HG03025 (cell line): ENCODE measurements around the gene POU3F3.

Source experiments
- ATAC-seq: cut with Tn5 transposase; IDR thresholded peaks from one replicate; pipeline ENCODE4 v1.9.1; 2021; ENCODE audit warnings: mild to moderate bottlenecking, moderate library complexity; ENCODE audit not compliant: unreplicated experiment, low FRiP score

The POU3F3 gene

GRCh38 chr2:104846786-104847585, 6.9 kb upstream of the POU3F3 start:
- no peak for ATAC-seq

DNA sequence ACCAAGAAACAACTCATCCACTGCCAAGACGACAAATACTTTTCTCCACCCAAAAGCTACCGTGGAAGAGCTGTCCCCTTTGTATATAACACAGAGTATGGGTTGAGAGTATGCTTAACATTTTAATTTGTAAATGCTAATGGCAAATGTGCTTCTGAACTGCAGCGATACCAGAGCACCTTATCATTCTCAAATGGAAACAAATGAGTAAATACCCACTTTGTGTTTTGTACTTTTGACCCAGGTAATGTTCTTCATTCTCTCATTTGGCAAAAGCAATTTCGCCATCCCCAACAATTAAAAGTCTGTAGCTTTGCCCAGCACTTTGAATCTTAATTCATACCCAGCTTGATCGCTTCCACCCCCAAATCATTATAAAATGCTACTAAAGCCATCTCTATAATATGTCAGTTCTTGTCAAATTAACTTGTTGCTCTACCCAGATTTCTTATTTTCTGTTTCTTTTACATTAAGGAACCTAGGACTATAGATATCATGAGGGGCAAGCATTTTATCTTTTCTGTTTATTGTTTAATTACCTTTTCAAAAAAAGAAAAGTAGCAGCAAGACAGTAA, 6.2 kb upstream of the POU3F3 start:
- ATAC-seq, result no peak

DNA sequence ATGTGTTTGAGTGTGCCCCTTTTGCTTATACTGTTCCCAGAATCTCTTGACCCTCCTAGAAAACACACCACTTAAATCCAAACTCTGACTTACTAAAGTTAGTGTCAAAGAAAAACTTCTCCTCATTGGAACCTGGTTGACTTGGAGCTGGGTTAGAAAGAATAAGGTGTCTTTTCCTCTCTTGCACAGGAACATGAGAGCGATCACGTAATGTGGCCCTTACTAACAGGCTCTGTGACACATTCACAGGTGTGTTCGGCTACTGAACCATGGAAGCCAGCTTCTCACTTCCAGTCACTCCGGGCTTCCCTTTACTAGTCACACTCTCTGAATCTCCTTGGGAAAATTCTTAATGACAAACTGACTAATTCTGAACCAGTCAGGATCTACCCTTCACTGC, 5.4 kb upstream of the POU3F3 start:
- ATAC-seq, result no peak

DNA sequence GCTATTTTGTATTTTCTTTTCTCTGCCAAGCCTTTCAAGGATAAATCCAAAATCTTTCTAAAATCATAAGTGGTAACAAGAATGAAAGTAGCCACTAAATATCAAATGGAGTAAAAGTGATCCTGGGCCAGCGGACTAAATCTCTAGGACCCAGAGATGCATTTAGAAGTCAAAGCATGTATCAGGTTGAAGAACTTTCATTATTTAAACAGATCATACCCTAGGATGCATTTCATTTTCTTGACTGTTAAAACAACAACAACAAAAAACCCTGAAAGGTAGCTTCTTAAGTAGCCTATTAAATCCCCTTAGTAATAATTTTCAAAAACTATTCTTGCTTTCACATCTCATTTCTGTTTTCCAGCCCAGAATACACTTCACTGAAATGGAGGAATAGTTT, 4.8 kb upstream of the POU3F3 start:
- no peak for ATAC-seq

DNA sequence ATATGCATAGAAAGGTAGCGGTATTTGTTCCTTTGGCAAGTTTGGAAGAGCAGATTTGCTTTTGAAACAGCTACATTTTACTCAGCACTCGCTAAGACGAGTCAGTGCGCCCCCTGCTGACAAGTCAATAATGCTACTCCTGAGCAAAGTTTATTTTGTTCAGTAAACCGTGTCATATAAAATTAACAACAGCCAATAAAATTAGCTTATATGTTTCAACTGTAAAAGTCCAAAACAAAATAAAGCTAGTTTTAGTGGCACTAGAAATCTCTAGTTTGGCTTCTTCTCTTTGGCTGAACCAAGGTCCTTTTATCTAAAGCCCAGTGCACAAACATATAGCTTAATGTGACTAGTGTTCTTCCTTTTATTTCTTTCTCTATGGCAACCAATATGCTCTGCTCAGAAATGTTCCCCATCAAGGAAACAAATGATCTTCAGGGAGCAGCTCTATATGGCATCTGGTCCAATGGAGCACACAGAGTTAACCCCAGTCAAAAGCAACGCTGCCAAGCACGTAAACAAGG, 4.2 kb upstream of the POU3F3 start:
- peak; percentile 51 for ATAC-seq

- ATAC-seq, result no peak
Measured at GRCh38 chr2:104850361-104851290, 3.3 kb upstream of the POU3F3 start.

GRCh38 chr2:104851291-104852089, 2.4 kb upstream of the POU3F3 start:
- ATAC-seq, result no peak

DNA sequence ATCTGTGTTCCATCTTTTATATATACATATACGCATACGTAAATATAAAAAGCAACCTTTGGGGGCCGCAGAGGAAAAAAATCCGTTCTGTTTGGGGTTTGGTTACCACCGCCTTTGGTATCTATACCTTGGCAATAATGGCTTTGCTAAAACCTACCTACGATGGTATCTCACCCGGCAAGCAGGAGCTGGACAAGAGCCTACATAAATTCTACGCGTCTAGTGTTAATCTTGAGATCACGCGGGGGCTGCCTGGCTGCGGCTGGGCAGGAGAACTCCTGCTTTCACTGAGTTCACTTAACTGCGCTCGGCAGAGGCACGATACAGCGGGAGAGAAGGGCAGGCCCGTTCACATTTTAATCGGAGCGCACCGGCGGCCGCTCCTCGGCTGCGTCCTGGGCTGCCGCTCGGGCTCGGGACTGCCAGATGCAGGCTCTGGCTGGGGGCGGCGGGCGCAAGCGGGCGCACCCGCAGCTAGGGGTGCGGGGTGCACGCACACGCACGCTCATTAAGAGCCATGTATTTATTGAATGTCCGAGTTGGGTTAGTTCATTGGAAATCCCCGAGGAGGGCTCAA, 1.7 kb upstream of the POU3F3 start:
- no peak for ATAC-seq

GRCh38 chr2:104854498-104855220, 744 bp downstream of the POU3F3 start:
- ATAC-seq, result no peak

DNA sequence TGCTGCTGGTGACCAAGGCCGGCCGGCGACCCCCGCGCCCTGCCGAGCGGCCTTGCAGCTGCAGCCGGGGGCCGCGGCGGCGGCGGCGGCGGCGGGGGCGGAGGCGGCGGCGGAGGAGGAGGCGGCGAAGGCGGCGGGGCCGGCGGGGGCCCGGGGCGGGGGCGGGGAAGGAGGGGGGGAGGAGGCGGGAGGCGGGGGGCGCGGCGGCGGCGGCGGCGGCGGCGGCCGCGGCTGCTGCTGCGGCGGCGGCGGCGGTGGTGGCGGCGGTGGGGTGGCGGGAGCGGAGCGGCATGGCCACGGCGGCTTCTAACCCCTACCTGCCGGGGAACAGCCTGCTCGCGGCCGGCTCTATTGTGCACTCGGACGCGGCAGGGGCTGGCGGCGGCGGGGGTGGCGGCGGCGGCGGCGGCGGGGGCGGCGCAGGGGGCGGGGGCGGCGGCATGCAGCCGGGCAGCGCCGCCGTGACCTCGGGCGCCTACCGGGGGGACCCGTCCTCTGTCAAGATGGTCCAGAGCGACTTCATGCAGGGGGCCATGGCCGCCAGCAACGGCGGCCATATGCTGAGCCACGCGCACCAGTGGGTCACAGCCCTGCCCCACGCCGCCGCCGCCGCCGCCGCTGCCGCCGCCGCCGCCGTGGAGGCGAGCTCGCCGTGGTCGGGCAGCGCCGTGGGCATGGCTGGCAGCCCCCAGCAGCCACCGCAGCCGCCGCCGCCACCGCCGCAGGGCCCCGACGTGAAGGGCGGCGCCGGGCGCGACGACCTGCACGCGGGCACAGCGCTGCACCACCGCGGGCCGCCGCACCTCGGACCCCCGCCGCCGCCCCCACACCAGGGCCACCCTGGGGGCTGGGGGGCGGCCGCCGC, 1.5 kb downstream of the POU3F3 start:
- ATAC-seq, result no peak

GRCh38 chr2:104856086-104856972, 2.4 kb downstream of the POU3F3 start:
- ATAC-seq, result no peak

GRCh38 chr2:104856973-104857261, 3.0 kb downstream of the POU3F3 start:
- no peak for ATAC-seq

- no peak for ATAC-seq
Measured at GRCh38 chr2:104857262-104858005, 3.5 kb downstream of the POU3F3 start.

DNA sequence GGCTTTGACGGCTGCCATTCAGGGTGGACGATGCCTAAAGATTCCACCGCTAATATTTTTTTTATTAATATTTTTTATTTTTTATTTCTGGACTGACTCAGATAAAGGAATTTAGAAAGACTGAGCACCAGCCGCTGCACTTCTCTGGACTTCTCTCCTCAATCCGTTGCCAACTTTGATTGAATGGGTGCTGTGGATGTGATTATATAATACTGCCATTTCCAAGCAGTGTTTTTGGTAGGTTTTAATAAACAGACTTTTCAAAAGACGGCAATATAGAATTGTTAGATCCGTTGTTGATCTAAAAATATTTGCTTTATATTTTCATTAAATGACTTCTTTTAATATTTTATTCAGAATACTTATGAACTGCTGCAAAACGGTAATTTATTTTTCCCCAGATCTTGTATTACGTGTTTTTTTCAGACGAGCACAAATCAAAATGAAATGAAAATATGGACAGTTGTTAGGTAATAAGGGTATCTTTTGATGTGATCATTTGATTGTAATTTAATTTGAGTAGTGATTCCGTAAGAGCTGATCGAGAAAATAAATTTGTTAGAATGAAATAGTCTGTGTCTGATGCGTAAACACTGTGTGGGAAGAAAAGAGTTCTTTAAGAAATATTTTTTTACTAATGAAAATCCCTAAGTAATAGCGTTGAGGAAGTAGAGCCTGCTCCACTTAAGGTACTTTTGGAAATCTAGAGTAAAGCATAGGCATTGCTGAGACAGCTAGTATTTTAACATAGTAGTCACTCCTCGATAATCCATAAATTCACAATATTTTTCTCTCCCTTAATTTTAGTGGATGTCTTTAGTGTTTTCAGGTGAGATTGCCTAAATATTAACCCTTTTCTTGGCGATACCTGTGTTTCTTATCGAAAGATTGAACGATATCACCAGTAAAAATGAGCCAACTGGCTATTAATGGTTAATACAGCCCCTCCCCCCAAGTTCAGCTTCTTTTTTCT, 4.4 kb downstream of the POU3F3 start:
- no peak for ATAC-seq

GRCh38 chr2:104859291-104859765, 5.4 kb downstream of the POU3F3 start:
- no peak for ATAC-seq
